Islet of Langerhans (tissue), 1 donor: ENCODE measurements around the gene LXN.
A peak's percentile ranks its signal among the peaks of the same experiment; 100 is the strongest.

ENCODE experiments used
- FAIRE-seq: peaks from one replicate; lab custom pipeline; 2011; peaks lifted over from hg19 to GRCh38; lab: Jason Lieb, UNC

LXN gene

DNA sequence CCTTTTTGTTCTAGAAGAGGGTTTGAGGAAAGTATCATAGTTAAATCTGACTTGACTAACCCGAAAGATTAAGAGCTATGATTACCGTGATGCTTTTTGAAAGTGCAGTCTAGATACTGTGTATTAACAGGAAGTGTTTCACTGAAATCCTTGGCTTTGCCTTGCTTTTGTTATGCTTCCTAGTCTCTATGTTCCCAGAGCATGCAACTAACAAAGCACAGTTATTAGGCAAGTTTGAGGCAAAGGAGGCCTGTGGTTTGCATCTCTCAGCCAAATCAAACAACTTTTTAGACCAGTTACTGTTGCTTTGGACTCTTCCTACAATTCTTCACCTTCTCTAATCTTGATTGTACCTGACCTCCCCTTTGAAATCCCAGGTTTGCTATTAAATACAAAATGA is 3.9 kb downstream of the LXN start:
- no peak for FAIRE-seq

DNA sequence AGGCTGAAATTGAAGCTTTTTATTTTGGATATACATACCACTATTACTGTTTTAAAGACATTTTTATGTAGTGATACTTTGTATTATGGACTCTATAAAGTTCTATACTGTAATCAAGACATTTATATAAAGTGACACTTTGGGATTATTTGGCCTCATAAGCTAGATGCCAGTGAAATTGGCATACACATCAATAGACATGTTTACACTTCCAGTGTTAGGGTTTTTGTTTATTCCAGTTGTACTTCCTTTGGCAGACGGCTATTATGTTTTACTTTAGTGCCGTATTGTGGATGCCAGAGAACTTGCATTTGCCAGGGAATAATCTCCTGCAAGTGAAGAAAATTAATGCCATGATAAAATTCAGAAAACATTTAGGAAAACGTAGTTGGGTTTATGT is 6.0 kb downstream of the LXN start:
- peak; percentile 24 for FAIRE-seq

DNA sequence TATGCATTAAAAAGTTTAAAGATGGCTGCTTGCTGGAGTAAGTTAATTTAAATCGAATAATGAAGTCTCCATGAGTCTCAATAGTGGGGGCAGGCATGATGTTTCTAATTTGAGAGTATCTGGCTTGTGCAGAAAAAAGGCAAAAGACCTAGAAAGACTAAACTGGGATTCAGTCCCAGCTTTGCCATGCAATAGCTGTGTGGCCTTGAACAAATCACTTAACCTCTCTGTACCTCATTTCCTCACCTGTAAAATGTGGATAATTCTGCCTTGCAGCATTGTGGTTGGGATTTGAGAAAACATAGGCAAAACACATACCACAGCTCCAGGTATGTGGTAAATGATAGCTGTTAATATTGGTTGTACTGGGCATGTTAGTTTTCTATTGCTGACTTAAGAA is 8.6 kb downstream of the LXN start:
- FAIRE-seq, result no peak

DNA sequence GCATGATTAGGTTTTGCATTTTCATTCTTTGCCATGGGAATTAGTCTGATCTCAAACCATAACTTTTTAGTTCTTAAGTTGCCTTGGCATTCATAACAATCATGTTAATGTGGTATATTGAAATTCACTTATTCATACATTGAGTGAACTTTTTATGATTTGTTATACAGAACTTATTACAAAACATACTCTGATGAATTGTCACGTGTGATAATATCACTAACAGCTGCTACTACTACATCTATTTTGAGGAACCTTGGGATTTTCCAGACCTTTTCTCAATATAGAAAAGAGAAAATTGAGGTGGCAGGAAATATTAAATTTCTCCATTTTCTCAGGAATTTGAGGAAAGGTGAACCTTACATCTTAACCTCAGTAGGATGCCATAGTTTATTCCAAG is 9.2 kb downstream of the LXN start:
- no peak for FAIRE-seq

DNA sequence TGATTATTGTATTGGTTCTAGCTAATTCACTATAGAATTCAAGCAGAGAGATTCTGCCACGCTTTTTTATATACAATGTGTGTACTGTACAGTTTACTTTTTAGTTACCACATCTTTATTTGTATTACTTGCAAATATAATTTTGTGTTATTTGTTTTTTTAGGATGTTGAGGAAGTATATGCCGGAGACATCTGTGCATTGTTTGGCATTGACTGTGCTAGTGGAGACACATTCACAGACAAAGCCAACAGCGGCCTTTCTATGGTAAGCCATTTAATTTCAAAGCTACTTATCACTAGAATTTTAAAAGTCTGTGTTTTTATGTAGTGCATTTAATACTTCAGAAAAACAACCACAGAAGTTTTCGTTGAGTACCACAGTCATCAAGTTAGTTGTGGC is 11.7 kb downstream of the LXN start:
- FAIRE-seq, result no peak

DNA sequence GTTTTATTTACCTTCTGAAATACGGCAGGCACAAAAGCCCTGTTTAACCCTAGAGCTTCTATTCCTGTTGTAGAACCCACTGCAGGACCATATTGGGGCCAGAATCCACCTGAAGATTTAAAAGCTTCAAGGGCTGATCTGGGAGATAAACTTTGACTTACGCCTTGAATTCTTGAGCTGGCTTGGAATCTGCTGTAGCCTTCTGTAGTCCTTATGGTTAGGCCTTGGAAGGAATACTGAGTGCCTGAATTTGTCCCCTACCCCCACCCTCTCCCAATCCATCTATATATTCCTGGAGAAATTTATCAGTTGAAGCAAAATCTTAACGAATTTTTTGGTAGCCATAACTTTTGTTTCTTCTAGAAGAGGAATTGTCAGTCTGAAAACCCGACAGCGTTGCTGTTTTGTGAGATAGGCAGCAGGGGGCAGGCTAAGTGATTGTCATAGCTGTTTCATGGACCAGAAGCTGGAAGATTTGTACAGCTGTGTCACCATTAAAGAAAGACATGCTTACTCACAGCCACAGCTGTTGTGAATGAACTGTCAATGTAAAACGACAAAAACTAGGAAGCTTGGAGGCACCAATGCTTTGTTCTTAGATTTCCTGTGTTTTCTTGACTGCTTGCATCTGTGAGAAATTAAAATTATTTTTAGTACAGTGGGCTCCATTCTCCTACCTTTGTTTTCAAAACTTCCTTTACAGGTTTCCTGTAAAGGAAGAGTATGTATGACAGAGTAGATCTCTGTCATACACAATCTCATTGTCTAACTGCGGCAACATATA is 12.8 kb downstream of the LXN start:
- FAIRE-seq, result peak; percentile 84

DNA sequence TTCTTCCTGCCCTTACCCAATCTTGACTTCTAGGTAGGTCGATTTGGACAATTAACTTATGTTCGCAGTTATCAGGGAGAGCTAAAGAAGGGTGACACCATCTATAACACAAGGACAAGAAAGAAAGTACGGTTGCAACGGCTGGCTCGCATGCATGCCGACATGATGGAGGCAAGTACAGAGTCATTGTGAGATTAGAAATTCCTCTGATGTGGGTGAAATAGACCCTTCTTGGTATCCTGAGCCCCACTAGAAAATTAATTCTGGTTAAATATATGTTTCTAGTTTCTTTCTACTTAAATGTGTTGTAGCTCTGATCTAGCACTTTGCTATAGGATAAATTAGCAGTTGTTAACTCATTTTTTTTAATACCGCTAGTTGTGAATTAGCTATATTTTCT is 13.6 kb downstream of the LXN start:
- no peak for FAIRE-seq

DNA sequence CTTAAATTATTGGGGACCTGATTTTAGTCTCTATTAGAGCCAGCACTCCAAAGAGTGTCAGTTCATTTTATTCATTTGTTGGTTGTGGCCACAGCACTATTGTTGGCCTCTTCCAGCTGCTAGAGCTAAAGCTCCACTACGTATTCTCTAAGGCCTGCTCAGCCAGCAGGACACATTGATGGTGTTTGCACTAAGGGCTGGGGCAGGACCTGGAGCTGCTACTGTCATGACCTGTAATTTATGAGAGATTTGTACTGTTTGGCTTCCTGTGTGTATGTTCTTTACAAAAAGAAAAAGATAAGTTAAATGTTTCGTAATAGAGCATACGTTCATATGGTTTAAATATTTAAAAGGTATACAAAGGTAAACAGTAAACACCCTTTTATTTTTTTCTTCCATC is 20.0 kb downstream of the LXN start:
- no peak for FAIRE-seq

DNA sequence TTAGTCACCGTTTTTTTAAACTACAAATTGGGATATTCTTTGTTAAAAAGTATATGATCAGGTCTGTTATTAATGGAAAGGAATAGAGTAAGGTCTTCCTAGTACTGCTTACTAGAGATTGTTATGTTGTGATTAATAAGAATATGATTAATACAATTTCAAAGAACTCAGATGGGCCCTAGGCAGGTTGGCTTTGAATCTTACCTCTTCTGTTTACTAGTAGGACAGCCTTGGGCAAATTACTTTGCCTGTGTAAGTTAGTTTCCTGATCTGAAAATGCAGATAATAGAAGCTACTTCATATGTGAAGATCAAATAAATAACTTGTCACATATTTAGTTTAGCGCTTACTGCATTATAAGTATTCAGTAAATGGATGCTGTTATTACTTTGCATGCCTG is 21.3 kb downstream of the LXN start:
- no peak for FAIRE-seq

DNA sequence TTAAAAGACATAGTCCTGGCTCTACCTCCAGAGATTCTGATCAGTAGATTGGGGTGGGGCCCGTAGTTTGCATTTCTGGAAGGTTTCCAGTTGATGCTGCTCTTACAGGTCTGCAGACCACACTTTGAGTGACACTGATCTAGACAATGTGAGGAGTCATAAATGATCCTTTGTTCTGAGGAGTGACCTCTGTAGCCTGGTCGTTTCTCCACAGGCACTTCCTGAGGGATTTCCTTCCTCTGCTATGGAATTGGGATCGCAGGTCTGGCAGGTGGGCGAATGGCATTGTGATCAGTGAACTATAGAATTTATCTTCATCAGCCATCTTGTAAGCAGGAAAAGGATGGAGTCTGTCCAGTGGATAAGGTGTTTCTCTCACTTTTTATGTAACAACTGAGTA is 22.7 kb downstream of the LXN start:
- FAIRE-seq, result no peak

DNA sequence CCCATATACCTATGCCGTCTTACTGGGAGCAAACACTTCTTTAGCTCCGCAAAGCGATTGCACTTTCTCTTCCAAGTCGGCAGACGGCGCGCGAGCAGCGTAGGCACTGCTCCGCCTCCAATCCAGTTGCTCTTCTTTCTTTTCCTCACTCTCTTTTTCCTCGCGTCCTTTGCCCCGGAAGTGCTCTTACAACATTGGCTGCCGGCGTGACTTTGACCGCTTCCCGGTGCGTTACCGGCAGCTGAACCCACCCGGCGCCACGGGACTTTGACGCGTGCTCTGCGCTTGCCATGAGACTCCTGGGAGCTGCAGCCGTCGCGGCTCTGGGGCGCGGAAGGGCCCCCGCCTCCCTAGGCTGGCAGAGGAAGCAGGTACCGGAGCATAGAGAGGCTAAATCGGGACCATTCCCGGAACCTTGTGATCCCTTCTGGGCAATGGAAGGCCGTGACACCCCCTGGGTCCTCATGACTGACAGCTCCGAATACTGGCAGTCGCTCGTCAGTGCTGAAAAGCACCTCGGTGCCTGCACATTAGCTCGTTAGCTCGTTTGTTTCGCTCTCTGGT is 28.0 kb downstream of the LXN start, which contains the start of gene GFM1:
Gene GFM1, plus strand, starts transcription at position 183 of the 564 bp plus-strand sequence. Its CDS starts 108 bp downstream, at position 291.
- peak; percentile 89 for FAIRE-seq

DNA sequence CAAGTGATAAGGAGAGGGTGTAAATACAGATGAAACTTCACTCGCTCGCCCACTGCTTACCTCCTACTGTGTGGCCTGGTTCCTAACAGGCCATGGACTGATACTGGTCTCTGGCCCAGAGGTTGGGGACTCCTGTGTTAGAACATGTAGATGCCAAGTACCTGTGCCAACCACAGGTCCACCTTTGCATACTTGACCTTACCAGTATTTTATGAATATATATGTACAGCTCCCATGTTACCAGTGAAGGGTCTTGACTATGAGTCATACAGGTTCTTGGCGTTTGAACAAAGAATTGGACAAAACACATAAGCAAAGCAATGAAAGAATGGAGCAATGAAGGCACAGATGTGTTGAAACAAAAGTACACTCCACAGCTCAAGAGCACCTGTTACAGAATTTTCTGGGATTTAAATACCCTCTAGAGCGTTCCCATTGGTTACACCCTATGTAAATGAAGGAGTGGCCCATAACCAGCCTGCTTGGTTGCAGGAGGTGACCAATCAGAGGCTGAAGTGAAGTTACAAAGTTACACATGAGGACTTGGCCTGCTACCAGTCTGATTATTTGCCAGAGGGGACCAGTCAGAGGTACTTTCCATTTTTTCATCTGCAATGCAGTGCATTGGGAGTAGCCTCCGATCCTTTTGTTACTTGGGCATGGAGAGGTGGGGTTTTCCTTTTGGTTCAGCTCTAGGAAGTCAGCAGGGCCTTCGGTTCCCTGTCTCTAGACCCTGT is 29.8 kb downstream of the LXN start:
- FAIRE-seq, result no peak

DNA sequence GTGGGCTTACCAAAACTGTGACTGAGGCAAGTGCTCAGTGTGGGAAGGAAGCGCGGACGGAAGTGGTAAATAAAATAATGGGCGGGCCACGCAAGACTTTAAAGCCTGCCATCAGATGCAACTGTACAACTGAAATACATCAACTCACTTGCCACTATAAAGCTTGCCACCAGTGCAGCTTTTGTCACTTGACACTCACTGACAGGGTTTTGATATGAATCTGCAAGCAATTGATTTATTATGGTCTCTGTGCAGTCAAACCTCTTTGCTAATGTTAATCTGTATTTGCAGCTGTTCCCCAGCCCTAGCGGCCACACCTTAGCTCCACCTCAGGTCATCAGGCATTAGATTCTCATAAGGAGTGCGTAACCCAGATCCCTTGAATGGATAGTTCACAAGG is 30.4 kb downstream of the LXN start:
- no peak for FAIRE-seq

DNA sequence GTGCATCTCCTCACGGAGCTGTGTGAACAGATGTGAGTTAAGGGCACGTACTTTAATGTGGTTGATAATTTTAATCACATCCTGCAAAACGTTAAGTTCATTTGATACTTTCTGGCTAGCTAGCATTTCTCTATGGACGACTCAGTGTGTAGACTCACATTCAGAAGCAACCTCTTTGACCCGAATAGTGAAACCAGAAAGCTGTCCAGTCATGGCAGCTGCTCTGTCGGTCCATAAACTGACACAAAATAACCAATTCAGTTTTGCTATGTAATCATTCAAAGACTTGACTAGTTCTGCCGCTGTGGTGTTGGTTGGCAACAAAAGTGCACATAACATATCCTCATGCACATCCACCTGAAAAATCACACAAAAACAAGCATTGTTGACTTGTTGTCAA is 31.8 kb downstream of the LXN start:
- no peak for FAIRE-seq

DNA sequence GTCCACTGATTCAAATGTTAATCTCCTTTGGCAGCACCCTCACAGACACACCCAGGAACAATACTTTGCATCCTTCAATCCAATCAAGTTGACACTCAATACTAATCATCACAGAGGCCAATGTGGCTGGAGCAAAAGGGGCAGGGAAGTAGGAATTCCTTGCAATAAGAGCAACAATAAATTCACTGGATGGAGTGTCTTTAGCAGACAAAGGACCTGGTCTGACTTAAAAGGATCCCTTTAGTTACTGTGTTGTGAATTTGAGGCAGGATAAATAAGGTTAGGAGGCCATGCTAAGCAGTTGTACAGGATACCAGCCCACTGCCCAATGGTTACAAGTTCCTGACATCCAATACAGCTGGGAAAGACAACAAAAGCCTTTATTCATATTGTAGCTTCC is 40.5 kb downstream of the LXN start:
- no peak for FAIRE-seq

DNA sequence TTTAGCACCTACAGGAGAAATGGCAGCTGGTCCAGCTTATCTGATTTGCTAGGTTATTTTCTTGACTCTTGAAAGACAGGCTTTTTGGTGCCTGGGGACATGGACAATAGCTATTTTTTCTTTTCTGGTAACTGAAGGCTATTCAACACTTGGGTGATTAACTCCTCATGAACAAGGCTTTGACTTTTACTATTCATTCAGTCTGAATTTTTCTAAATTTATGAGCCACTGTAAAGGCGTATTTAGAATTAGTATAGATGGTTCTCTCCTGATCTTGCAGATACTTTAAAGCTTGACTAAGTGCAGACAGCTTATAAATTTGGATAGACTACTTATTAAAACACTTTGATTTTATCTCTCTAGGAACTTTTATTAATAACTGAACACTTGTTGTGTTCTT is 46.6 kb downstream of the LXN start:
- no peak for FAIRE-seq

DNA sequence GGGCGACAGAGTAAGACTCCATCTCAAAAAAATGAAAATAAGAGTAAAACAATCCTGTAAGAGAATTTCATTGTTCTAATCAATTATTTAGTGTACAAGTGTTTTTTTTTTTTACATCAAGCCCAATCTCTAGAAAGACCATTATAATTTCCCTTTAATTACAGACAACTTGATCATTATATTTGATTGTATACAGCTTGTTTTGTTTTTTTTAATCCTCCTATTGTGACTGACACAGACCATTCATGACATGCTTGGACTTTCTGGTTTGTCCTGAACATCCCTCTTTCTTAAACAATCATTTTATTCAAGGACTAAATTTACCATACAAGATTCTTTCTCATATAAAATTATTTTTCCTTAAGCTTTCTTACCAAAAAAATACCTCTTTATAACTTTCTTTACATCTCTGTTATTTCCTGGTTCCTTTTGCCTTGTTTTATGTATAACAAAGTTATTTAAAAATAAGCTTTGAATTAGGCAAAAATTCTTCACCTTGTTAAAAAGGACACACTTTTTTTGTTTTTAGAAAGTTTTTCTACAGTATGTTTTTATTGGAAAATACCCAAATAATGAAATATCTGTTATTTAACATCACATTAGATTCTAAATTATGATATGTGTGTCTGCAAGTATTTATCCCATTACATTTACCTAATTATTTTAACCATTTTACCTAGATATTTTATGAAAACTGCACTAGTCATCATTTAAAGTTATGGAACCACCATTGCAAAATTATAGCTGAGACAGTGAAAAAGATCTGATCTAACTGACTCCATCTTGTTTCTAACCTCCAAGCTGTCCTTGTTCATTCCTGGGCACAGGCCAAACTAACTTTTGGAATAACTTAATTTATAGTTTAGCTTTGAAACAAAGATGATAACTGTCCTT is 54.2 kb downstream of the LXN start:
- FAIRE-seq, result no peak
